A673 (cell line): Measurements from ENCODE around the gene ORAI2. TPM values are rescaled to one million over a fixed set of nuclear protein-coding genes. Genes with fewer than 3 reads are reported as not detected.

Experiments
- BruUV-seq: library from RNA; stranded (reverse); fragments of 400-500 nt; replicated peaks from 2 replicates; lab custom pipeline; 2021; lab: Mats Ljungman, UMichigan
- CTCF ChIA-PET: fragments of 300-600 bp; sonication (Branson Sonifier 250); formaldehyde crosslinking; loops from one replicate; lab custom pipeline; 2022; ENCODE audit warnings: antibody characterized with exemption; lab: Charles Lee
- POLR2A ChIA-PET: fragments of 300-600 bp; sonication (Branson Sonifier 250); formaldehyde crosslinking; loops from one replicate; lab custom pipeline; 2022; ENCODE audit warnings: antibody characterized with exemption; ENCODE audit not compliant: low non-redundant PET; lab: Charles Lee
- DNase-seq: peaks from one replicate; pipeline ENCODE4 v3.0.0-alpha.2; 2015; ENCODE audit warnings: low spot score
- H3K27ac ChIP-seq: fragments of 200-600 bp; sonication (generic); 2 replicates; pipeline ENCODE4 v1.5.1; 2016; ENCODE audit warnings: mixed run types, low read depth, mild to moderate bottlenecking, mixed read lengths, antibody characterized with exemption, low read length; ENCODE audit not compliant: poor library complexity, severe bottlenecking
- H3K27me3 ChIP-seq: fragments of 200-600 bp; sonication (generic); replicated peaks from 2 replicates; pipeline ENCODE4 v1.6.1; 2017; ENCODE audit warnings: mixed run types, low read depth, mild to moderate bottlenecking, mixed read lengths, antibody characterized with exemption, low read length; ENCODE audit not compliant: insufficient read depth, poor library complexity
- H3K36me3 ChIP-seq: fragments of 200-600 bp; sonication (generic); 2 replicates; pipeline ENCODE4 v1.6.1; 2016; ENCODE audit warnings: mixed run types, mild to moderate bottlenecking, mixed read lengths, antibody characterized with exemption, low read length; ENCODE audit not compliant: insufficient read depth, poor library complexity, severe bottlenecking
- H3K4me1 ChIP-seq: fragments of 200-600 bp; sonication (generic); 2 replicates; pipeline ENCODE4 v1.6.1; 2017; ENCODE audit warnings: mixed run types, mild to moderate bottlenecking, mixed read lengths, antibody characterized with exemption, low read length; ENCODE audit not compliant: insufficient read depth, poor library complexity, severe bottlenecking
- H3K4me3 ChIP-seq: fragments of 200-600 bp; sonication (generic); 2 replicates; pipeline ENCODE4 v1.5.1; 2016; ENCODE audit warnings: low read depth, mixed run types, mild to moderate bottlenecking, mixed read lengths, low read length; ENCODE audit not compliant: poor library complexity, severe bottlenecking
- H3K9me3 ChIP-seq: fragments of 200-600 bp; sonication (generic); 2 replicates; pipeline ENCODE4 v1.6.1; 2016; ENCODE audit warnings: mixed run types, low read depth, mild to moderate bottlenecking, mixed read lengths, antibody characterized with exemption, low read length; ENCODE audit not compliant: poor library complexity, severe bottlenecking
- CTCF ChIP-seq: fragments of 300-800, 200-600 bp; sonication (generic); conservative IDR thresholded peaks from 2 replicates; pipeline ENCODE4 v1.5.1; 2017; ENCODE audit warnings: low read depth, mild to moderate bottlenecking, antibody characterized with exemption, low read length, moderate library complexity, mixed read lengths
- EZH2 ChIP-seq: fragments of 200-600 bp; sonication (generic); IDR thresholded peaks from 2 replicates; pipeline ENCODE4 v1.6.1; 2017; ENCODE audit warnings: borderline replicate concordance, low read depth, mild to moderate bottlenecking, mixed read lengths, antibody characterized with exemption, low read length; ENCODE audit not compliant: poor library complexity, severe bottlenecking
- intact Hi-C: fragments of 100-400 bp; cut with micrococcal nuclease; formaldehyde crosslinking; loops from one replicate; pipeline ENCODE4 v1.10.0; 2022; ENCODE audit not compliant: unreplicated experiment
- total RNA-seq: library from RNA; stranded (reverse); gene quantifications from 2 replicates; pipeline ENCODE4 v1.2.3, GENCODE V29; 2021

Gene ORAI2
- total RNA-seq, 1 experiment from 2014 or later: 35.2 TPM

- CTCF ChIA-PET: no interaction called here
- H3K27me3 ChIP-seq: no peaks in the 10 kb centered on the region
- no TSS peak for BruUV-seq
- peaks cover 4% of the 10 kb centered on the region for H3K36me3 ChIP-seq
- POLR2A ChIA-PET: no interaction called here
- H3K9me3 ChIP-seq: no peaks in the 10 kb centered on the region
- intact Hi-C loops: no loop called here
- no peak for TF ChIP-seq EZH2
- no peak for TF ChIP-seq CTCF
- peaks cover 8% of the 10 kb centered on the region for H3K4me1 ChIP-seq
- no peak overlapping the region for H3K4me3 ChIP-seq
- DNase-seq: no peak
- no peak overlapping the region for H3K27ac ChIP-seq
Measured at GRCh38 chr7:102460467-102460866, 27.1 kb downstream of the ORAI2 start.

- peaks cover 14% of the 10 kb centered on the region for H3K4me1 ChIP-seq
- H3K4me3 ChIP-seq: peak overlapping the region; percentile 96
- intact Hi-C loops: no loop called here
- ChIA-PET POLR2A (interaction anchor here (0.6 kb wide), 1 partner anchor 20 kb away, joined by 4 read pairs; no protein-coding TSS in a partner anchor), CTCF (no interaction called here)
- H3K27ac ChIP-seq: peak overlapping the region; percentile 85
- TSS peak; percentile 36 for BruUV-seq
- H3K9me3 ChIP-seq: no peaks in the 10 kb centered on the region
- TF ChIP-seq EZH2 (no peak), CTCF (no peak)
- DNase-seq: no peak
- H3K27me3 ChIP-seq: no peaks in the 10 kb centered on the region
- H3K36me3 ChIP-seq: peaks cover 3% of the 10 kb centered on the region
Measured at GRCh38 chr7:102463841-102464576, 30.6 kb downstream of the ORAI2 start.

GRCh38 chr7:102464577-102465280 is 31.4 kb downstream of the ORAI2 start, which contains the start of the genes ALKBH4 and LRWD1:
Gene ALKBH4 (minus strand): TSS chr7:102464863. CDS start chr7:102464836, 27 bp downstream.
Gene LRWD1 (plus strand): TSS chr7:102464984. CDS start chr7:102465081, 97 bp downstream.
- intact Hi-C loops: no loop called here
- ChIA-PET POLR2A (no interaction called here), CTCF (no interaction called here)
- peak; percentile 96 for DNase-seq
- H3K36me3 ChIP-seq: peaks cover 8% of the 10 kb centered on the region
- no peaks in the 10 kb centered on the region for H3K27me3 ChIP-seq
- 0 out of 2 replicates have a peak, but pooled peaks have one; percentile 28 for TF ChIP-seq CTCF
- no peak for TF ChIP-seq EZH2
- no peaks in the 10 kb centered on the region for H3K9me3 ChIP-seq
- peaks cover 14% of the 10 kb centered on the region for H3K4me1 ChIP-seq
- H3K4me3 ChIP-seq: peak within 1 kb of the TSS; percentile 96
- H3K27ac ChIP-seq: peak within 1 kb of the TSS; percentile 85
- no TSS peak for BruUV-seq
